ENCODE results near the gene METTL26. TPM values are rescaled to one million over a fixed set of nuclear protein-coding genes. Genes with fewer than 3 reads are reported as not detected.

METTL26 gene
- total and polyA plus RNA-seq, 8 donors, result 18.8 to 130 (median 27.2) TPM

DNA sequence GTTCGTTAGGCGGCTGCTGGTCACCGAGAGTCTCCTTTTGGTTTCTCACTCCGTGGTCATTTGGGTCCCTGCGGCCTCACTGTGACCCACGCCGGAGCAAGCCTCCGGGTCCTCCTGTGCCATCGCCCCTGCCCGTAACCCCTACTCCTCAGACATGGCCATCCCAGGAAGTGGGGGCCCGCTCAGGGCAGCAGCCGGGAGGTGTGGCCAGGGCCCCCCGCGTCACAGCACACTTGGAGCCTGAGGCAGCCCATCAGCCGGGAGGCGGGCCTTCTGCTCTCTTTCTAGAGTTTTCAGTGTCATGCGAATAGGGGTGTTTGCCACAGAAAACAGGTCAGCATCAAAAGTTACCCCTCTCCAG lies 13.2 kb downstream of the METTL26 start:
- Histone ChIP-seq H3K4me1 (no peaks in the 10 kb centered on the region), H3K27ac (no peak overlapping the region), H3K27me3 (no peaks in the 10 kb centered on the region), H3K4me3 (no peak overlapping the region), H3K36me3 (peaks cover 0 to 28% (median 7%) of the 10 kb centered on the region in 3 donors), H3K9me3 (no peaks in the 10 kb centered on the region)
- ATAC-seq (no peak), FAIRE-seq (no peak), DNase-seq (peak in 1 of 6 donors; percentile 47)
- intact Hi-C loops (cut with DNase I), result no loop called here
- WGBS, 2 donors, result 94 to 97% methylated on average over 17 of the region's 17 CpGs
- TF ChIP-seq, protein P1, sequence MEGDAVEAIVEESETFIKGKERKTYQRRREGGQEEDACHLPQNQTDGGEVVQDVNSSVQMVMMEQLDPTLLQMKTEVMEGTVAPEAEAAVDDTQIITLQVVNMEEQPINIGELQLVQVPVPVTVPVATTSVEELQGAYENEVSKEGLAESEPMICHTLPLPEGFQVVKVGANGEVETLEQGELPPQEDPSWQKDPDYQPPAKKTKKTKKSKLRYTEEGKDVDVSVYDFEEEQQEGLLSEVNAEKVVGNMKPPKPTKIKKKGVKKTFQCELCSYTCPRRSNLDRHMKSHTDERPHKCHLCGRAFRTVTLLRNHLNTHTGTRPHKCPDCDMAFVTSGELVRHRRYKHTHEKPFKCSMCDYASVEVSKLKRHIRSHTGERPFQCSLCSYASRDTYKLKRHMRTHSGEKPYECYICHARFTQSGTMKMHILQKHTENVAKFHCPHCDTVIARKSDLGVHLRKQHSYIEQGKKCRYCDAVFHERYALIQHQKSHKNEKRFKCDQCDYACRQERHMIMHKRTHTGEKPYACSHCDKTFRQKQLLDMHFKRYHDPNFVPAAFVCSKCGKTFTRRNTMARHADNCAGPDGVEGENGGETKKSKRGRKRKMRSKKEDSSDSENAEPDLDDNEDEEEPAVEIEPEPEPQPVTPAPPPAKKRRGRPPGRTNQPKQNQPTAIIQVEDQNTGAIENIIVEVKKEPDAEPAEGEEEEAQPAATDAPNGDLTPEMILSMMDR (IDR thresholded peaks at IDR 0.05), result no peak

DNA sequence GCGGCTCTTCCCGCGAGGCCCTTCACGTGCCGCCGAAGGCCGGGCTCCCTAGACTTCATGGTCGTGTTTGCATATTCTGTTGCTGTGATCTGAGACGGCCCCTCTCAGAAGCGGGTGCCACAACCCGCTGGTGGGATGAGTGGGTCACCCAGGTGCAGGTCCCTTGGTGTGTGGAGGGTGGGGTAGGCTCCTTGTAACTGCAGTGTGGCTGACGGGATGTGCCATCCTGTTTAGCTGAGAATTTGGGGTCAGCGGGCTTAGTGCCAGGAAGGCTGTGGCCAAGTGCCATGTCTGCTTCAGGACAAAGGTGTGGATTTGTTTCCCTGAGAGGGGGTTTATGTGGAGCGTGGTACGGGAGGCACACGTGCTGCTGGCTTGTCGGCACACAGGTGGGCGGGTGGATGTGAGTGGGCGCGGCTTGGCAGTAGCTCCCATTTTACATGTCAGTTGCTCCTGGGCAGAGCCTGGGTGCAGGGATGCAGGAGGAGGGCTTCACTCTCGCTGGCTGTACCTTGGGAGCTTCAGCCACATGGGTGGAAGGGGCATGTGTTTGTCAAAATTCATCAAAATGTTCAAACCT lies 14.5 kb downstream of the METTL26 start:
- DNase-seq (no peak), FAIRE-seq (no peak), ATAC-seq (peak in 1 of 4 donors; percentile 7)
- Histone ChIP-seq H3K27me3 (no peaks in the 10 kb centered on the region), H3K27ac (no peak overlapping the region), H3K4me3 (no peak overlapping the region), H3K4me1 (no peaks in the 10 kb centered on the region), H3K36me3 (peaks cover 0 to 22% (median 6%) of the 10 kb centered on the region in 3 donors), H3K9me3 (no peaks in the 10 kb centered on the region)
- TF ChIP-seq, protein P1 (IDR thresholded peaks at IDR 0.05), result no peak
- WGBS, 2 donors, result 81 to 85% methylated on average over 21 of the region's 21 CpGs
- intact Hi-C loops (cut with DNase I), result no loop called here

DNA sequence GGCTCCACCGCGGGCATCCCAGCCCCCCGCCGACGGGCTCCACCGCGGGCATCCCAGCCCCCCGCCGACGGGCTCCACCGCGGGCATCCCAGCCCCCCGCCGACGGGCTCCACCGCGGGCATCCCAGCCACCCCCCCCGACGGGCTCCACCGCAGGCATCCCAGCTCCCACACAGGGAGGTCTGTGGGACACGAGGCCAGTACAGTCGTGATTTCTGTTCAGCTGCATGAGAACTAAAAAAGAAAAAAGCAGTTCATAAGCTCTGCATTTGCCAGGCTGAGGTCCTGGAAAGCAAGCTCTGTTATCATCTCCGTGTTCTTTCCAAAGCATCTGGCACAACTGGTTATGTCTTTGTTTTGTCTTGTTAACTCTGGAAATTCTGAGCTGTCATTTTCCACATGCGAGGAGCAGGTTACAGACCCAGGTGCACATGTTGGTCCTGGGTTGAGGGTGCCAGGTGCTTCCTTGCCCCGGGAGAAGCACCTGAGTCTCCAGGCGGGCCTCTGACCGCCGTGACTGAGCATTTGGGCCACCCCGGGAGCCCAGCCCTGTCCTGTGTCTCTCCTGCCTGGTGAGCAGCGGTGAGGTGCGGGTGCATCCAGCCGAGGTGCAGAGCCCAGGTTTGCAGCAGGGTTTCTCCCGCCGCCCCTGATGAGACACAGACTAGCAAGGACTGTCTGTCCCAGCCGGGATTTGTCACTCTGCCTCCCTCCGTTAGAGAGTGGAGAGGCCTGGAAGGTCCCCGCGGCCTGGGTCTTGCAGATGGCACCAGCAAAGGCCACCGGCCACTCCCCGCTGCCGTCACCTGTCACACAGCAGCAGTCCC lies 15.2 kb downstream of the METTL26 start:
- 79 to 87% methylated on average over 39 to 41 of the region's 41 CpGs for WGBS, 2 donors
- TF ChIP-seq, protein P1 (IDR thresholded peaks at IDR 0.05), result no peak
- FAIRE-seq (no peak), ATAC-seq (no peak), DNase-seq (peak in 1 of 6 donors; percentile 76)
- intact Hi-C loops (cut with DNase I), result no loop called here
- H3K27ac ChIP-seq, result no peak overlapping the region
- no peaks in the 10 kb centered on the region for H3K9me3 ChIP-seq
- no peaks in the 10 kb centered on the region for H3K4me1 ChIP-seq
- no peak overlapping the region for H3K4me3 ChIP-seq
- H3K36me3 ChIP-seq, result peaks cover 0 to 15% (median under 1%) of the 10 kb centered on the region in 3 donors
- H3K27me3 ChIP-seq, result no peaks in the 10 kb centered on the region

DNA sequence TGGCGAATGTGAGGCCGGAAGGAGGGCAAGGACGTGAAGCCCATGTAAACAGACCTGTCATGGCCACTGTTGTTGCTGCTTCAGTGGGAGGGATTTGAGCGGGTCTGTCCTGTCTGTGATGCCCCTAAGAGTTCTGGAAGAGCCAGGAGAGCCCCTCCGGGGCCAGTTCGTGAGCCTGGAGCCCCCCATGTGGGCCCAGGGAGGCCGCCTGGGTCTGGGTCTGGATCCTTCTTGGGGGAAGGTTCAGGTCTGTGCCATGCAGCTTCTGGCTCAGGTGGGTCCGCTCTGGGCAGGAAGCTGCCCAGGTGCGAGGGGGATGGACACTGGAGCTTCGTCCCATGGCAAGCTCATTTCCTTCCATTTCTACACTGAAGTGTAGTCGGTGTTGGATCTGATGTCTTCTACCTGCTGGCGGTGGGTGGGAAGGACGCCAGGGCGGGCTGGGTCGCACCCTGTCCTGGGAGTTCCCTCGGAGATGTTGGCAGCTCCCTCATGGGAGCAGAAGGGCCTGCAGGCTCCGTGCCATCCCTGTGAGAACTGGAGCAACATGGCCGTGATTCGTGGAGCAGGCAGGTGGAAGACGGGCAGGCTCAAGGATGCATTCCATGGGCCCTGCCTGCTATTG lies 16.5 kb downstream of the METTL26 start:
- 79 to 87% methylated on average over 20 of the region's 20 CpGs for WGBS, 2 donors
- DNase-seq (peak in 1 of 6 donors; percentile 64), FAIRE-seq (no peak), ATAC-seq (no peak)
- TF ChIP-seq, protein P1 (IDR thresholded peaks at IDR 0.05), result no peak
- intact Hi-C loops (cut with DNase I), result no loop called here
- Histone ChIP-seq H3K4me3 (no peak overlapping the region), H3K9me3 (no peaks in the 10 kb centered on the region), H3K4me1 (no peaks in the 10 kb centered on the region), H3K27ac (no peak overlapping the region), H3K27me3 (no peaks in the 10 kb centered on the region), H3K36me3 (peaks cover 0 to 8% (median 0%) of the 10 kb centered on the region in 3 donors)
